COLO668 (cell line): ENCODE measurements around the gene FAF2.
A peak's percentile ranks its signal among the peaks of the same experiment; 100 is the strongest.
"Not testable (repeated sequence)": the region's sequence is repeated elsewhere in the genome, so short reads cannot be mapped to it uniquely, and the experiment has no call there.

Experiments used
- DNase-seq: peaks from one replicate; lab custom pipeline; 2025; ENCODE audit not compliant: unreplicated experiment; lab: John Stamatoyannopoulos, UW

Gene FAF2

GRCh38 chr5:176542135-176542595 lies 94.0 kb downstream of the FAF2 start:
- peak; percentile 19 for DNase-seq

DNA sequence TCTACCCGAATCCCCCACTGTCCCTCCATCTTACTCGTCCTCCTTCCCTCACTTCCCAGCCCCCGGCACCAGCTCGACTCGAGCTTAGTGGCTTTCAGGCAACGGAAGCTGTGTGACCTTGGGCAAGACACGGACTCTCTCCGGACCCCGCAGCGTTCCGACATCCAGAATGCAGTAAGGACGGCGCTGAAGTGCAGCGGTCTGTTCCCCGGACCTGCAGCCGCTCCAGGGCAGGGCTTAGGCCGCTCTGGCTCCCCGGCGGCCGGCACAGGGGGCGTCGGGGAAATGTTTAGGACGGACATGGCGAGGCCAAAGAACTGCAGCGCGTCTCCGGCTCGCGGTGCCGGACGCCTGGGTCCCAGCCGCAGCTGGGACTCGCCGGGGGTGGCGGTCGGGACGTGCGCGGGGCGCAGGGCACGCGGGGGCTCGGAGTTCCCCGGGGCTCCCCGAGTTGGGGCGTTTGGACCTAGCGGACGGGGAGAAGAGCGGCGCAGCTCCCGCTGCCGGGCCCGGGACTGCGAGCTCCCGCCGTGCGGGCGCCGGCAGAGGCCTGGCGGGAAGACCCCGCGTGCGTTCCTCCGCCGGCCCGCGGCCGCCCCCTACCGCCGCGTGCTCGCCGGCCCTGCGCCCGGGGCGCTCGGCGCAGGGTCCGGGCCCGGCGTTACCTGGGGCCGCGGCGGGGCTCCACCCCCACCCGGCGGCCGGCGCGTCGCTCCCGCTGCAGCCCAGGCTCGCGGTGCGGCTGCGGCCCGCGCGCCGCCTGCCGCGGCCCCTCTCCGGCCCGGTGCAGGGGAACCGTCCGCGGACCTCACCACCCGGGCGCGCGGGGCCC lies 94.6 kb downstream of the FAF2 start:
- DNase-seq: peak; percentile 74

DNA sequence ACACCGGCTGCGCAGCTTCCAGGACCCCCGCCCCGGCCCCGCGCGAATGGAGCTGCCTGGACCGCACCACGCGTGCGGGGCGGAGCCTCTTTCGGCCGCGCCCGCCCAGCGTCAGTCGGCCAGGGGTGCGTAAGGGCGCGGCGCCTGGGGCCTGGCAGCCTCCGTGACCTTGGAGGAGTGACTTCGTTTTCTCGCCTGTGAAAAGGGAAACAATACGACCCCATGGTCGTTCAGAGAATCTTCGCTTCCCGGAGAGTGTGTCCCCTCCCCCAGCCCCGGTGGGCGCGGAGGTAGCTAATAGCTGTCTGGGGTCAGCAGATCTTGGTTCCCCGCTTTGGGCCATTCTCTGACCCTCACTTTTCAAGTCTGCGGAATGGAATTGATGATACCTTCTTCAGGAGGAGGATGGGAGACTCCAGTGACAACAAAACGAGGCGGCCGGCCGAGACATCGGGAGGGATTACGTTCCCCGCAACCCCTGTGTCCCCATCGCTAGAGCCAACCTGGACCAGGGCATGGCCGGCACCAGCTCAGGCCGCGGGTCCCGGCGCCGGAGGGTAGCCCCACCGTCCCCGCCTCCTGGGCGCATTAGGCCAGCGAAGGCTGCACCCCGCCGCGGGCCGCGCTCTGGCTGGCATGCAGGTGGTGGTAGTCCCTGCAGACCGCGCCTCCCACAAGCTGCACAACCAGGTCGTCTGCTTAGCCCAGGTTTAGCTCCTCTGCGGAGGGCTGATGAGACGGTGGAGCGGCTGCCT lies 95.4 kb downstream of the FAF2 start:
- DNase-seq: peak; percentile 80

GRCh38 chr5:176545388-176545736 lies 97.2 kb downstream of the FAF2 start:
- DNase-seq: no peak

- peak; percentile 77 for DNase-seq
These were observed 97.7 kb downstream of the FAF2 start for GRCh38 chr5:176545737-176546509.

DNA sequence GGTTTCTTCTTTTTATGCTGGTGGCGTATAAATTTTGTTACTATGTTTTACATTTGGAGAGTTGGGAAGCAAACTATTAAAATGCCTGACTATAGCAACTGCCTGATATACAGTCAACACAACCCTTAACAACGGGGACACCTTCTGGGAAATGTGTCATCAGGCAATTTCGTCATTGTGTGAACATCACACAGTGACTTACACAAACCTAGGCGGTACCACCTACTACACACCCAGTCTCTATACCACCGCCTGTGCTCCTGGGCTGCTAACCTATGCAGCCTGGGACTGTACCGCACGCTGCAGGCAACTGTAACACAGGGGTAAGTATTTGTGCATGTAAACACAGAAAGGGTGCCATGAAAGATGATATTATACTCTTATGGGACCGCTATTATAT lies 99.6 kb downstream of the FAF2 start:
- peak; percentile 7 for DNase-seq

GRCh38 chr5:176548967-176549444 lies 100.8 kb downstream of the FAF2 start, which contains the start of gene CDHR2:
CDHR2 (plus strand) TSS chr5:176549342; CDS start chr5:176565353, 16,011 bp downstream.
- DNase-seq: no peak

- DNase-seq: no peak
These were observed 101.7 kb downstream of the FAF2 start for GRCh38 chr5:176549871-176550270.

- no peak for DNase-seq
These were observed 102.2 kb downstream of the FAF2 start for GRCh38 chr5:176550275-176550831.

- not testable (repeated sequence) for DNase-seq
These were observed 102.8 kb downstream of the FAF2 start for GRCh38 chr5:176550937-176551336.

DNA sequence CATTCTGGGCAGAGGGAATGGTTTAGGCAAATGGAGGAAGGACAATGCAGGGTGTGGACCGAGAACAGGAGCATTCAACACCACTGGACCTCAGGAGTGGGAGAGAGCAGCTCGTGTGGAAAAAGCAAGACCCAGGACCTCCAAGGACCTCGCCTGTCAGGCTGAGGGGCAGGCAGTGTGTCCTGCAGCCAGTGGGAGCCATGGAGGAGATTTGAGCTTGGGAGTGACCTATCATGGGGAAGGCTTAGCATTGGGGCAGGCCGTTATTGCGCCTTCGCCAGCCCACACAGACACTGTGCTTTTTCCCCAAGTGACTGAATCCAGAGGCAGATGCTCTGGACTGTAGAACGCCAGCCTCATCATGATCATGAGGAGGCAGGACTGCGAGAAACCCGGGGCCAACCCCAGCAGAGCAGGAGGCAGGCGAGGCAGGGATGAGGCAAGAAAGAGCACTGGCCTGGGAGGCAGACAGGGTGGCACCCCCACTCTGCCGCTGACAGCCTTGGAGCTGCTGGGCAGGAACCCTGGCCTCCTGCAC lies 104.2 kb downstream of the FAF2 start:
- no peak for DNase-seq

DNA sequence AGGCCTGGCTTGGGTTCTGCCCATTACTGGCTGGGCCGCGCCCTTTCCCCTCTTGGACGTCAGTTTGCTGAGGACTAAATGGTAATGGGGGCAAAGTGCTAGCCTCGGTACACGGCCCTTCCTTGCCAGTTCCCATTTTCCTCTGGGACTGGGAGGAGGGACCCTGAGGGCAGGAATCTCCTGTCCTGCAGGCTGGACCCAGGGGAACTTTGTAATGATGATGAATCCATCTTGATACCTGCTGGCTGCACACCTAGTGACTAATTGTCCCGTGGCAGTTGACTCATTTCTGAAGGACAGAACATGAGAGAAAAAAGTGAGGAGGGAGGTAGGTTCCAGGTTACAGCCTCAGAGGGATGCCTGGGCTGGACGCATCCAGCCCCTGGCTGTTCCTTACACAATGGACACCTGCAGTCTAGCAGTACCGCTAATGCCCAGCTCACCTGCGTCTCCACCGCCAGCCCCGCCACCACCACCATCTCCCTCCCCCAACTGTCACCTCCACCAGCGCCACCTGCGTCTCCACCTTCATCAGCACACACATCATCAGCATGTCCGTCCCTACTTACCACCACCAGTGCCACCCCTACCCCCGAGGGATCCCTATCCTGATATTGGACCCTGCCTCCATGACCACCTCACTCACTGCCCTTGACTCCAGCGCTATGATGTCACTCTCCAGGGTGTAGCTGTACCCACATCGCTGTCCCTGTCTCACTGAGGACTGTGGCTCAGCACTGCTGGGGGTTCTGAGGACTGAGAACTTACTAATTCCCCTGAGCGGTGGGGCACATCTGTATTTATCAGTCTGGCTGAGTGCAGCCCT lies 105.3 kb downstream of the FAF2 start:
- DNase-seq: peak; percentile 44

GRCh38 chr5:176557846-176558245 lies 109.7 kb downstream of the FAF2 start:
- DNase-seq: no peak
